Activated T-helper 2 cell treated with anti-CD3 and anti-CD28 coated beads, Interferon-gamma antibody, Interleukin-2, Interleukin-4, amounts not matched to agents 10 μg/mL and 5 μg/mL and 100 μg/mL, durations not matched to agents 14 hours and 24 hours and 36 hours (primary cell): Measurements from ENCODE around the gene MCRIP2. TPM values are rescaled to one million over a fixed set of nuclear protein-coding genes. Genes with fewer than 3 reads are reported as not detected.

Source experiments
- DNase-seq: peaks from one replicate; pipeline ENCODE4 v3.0.0; 2021; ENCODE audit warnings: low spot score
- H3K27ac Mint-ChIP-seq: one replicate; pipeline ENCODE4 v1.8.0; 2021; ENCODE audit warnings: mixed read lengths
- H3K27me3 Mint-ChIP-seq: one replicate; pipeline ENCODE4 v1.8.0; 2021; ENCODE audit warnings: low read depth, mixed read lengths
- H3K36me3 Mint-ChIP-seq: one replicate; pipeline ENCODE4 v1.8.0; 2021; ENCODE audit warnings: low read depth, mixed read lengths
- H3K4me1 Mint-ChIP-seq: one replicate; pipeline ENCODE4 v1.8.0; 2021; ENCODE audit warnings: low read depth, mixed read lengths
- H3K4me3 Mint-ChIP-seq: one replicate; pipeline ENCODE4 v1.8.0; 2021; ENCODE audit warnings: low read depth, mild to moderate bottlenecking, moderate library complexity, mixed read lengths
- H3K9me3 Mint-ChIP-seq: one replicate; pipeline ENCODE4 v1.8.0; 2021; ENCODE audit warnings: mixed read lengths
- intact Hi-C: fragments of 100-400 bp; cut with micrococcal nuclease; formaldehyde crosslinking; loops from one replicate; pipeline ENCODE4 v1.15.1; 2023
- total RNA-seq: library from RNA; stranded (reverse); gene quantifications from 2 replicates; pipeline ENCODE4 v1.2.3, GENCODE V29; 2022

Gene MCRIP2
- total RNA-seq, 1 donor from 2014 or later = 62.6 TPM

DNA sequence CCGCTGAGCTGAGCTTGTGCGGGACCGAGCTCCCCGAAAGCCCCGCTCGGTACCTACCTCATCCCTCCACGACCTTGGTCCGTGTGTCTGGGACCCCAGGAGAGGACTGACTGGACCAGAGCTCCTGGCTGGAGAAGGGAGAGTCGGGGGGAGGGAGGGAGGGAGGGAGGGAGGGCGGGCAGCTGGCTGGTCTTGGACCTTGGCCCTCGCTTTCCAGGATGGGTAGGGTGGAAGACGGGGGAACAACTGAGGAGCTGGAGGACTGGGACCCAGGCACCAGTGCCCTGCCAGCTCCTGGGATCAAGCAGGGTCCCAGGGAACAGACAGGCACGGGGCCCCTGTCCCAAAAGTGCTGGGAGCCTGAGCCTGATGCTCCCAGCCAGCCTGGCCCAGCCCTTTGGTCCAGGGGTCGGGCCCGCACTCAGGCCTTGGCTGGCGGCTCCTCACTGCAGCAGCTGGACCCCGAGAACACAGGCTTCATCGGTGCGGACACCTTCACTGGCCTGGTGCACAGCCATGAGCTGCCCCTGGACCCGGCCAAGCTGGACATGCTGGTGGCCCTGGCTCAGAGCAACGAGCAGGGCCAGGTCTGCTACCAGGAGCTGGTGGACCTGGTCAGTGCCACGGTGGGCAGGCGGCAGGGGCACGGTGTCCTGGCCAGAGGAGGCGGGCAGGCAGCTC, 34.4 kb downstream of the MCRIP2 start:
- Mint-ChIP-seq H3K36me3 (peaks cover 7% of the 10 kb centered on the region), H3K4me1 (peaks cover 4% of the 10 kb centered on the region), H3K27me3 (peaks cover 4% of the 10 kb centered on the region), H3K4me3 (no peak overlapping the region), H3K27ac (no peak overlapping the region), H3K9me3 (no peaks in the 10 kb centered on the region)
- DNase-seq = no peak
- intact Hi-C loops = no loop called here

DNA sequence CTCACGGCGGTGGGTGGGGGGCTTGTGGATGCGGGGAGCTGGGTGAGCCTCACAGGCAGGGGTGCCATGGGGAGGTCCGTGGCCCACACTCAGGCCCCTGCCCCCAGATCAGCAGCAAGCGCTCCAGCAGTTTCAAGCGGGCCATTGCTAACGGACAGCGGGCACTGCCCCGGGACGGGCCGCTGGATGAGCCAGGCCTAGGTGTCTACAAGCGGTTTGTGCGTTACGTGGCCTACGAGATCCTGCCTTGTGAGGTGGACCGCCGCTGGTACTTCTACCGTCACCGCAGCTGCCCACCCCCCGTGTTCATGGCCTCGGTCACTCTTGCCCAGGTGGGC, 34.9 kb downstream of the MCRIP2 start:
- H3K9me3 Mint-ChIP-seq = no peaks in the 10 kb centered on the region
- no peak overlapping the region for H3K27ac Mint-ChIP-seq
- H3K36me3 Mint-ChIP-seq = peaks cover 10% of the 10 kb centered on the region
- peaks cover 8% of the 10 kb centered on the region for H3K4me1 Mint-ChIP-seq
- no peak for DNase-seq
- H3K4me3 Mint-ChIP-seq = no peak overlapping the region
- H3K27me3 Mint-ChIP-seq = peaks cover 4% of the 10 kb centered on the region
- intact Hi-C loops = no loop called here

DNA sequence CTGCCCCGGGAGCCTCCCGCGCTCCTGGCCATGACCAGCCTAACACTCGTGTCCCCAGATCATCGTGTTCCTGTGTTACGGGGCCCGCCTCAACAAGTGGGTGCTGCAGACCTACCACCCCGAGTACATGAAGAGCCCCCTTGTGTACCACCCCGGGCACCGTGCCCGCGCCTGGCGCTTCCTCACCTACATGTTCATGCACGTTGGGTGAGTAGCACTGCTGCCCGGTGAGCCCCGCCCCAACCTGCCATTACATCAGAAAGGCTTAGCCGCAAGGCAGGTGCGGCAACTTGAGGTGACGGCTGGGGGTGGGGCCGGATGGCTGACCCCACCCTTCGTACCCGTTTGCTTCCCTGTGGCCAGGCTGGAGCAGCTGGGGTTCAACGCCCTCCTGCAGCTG, 35.3 kb downstream of the MCRIP2 start:
- no peak overlapping the region for H3K4me3 Mint-ChIP-seq
- no peaks in the 10 kb centered on the region for H3K9me3 Mint-ChIP-seq
- H3K27ac Mint-ChIP-seq = no peak overlapping the region
- H3K36me3 Mint-ChIP-seq = peaks cover 14% of the 10 kb centered on the region
- no peak for DNase-seq
- intact Hi-C loops = no loop called here
- peaks cover 4% of the 10 kb centered on the region for H3K27me3 Mint-ChIP-seq
- H3K4me1 Mint-ChIP-seq = peaks cover 8% of the 10 kb centered on the region

DNA sequence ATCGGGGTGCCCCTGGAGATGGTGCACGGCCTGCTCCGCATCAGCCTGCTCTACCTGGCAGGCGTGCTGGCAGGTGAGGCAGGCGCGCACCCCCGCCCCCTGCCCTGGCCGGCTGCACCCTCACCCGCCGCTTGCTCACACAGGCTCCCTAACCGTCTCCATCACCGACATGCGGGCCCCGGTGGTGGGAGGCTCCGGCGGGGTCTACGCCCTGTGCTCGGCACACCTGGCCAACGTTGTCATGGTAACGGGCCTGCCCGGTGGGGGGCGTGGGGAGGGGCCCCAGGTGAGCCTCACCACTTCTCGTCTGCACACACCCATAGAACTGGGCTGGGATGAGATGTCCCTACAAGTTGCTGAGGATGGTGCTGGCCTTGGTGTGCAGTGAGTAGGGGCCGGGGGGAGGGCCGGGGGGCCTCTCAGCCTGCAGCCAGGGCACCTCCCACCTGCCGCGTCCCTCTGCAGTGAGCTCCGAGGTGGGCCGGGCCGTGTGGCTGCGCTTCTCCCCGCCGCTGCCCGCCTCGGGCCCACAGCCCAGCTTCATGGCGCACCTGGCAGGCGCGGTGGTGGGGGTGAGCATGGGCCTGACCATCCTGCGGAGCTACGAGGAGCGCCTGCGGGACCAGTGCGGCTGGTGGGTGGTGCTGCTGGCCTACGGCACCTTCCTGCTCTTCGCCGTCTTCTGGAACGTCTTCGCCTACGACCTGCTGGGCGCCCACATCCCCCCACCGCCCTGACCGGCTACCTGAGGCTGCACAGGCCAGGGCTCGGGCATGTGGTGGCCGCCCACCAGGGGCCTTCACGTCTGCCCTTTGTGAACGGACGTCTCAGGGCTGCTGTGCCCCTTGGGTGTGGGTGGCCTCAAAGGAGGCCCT, 35.9 kb downstream of the MCRIP2 start:
- no peaks in the 10 kb centered on the region for H3K9me3 Mint-ChIP-seq
- intact Hi-C loops = no loop called here
- peaks cover 20% of the 10 kb centered on the region for H3K36me3 Mint-ChIP-seq
- peaks cover 11% of the 10 kb centered on the region for H3K4me1 Mint-ChIP-seq
- H3K4me3 Mint-ChIP-seq = no peak overlapping the region
- no peak for DNase-seq
- no peak overlapping the region for H3K27ac Mint-ChIP-seq
- peaks cover 4% of the 10 kb centered on the region for H3K27me3 Mint-ChIP-seq

DNA sequence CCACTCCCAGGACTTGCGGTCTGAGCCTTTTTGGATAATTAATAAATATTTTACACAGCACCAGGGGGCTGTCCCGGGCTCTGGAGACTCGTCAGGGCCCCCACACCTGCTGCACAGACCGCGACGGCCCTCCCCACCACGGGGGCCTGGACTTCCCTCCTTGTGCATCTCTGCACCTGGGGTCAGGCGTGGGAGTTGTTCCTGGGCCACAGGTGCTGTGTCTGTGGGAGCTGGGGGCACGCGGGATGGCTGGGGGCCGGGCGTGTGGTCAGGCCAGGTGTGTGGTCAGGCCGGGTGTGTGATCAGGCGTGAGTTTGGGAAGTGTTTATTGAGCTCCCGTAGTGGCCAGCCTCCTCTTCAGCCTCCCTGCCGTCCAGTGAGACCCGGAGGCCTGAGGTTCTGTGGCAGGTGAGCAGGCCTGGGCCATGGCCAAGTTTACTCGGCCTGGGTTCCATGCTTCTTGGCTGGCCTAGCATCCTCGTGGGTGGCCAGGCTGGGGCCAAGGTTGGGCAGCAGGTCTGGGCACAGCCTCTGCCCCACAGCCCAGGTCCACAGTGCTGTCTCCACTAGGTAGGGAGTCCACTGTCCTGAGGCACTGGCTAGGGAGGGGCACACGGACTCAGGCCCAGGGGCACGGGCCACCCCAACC, 36.7 kb downstream of the MCRIP2 start:
- Mint-ChIP-seq H3K36me3 (peaks cover 24% of the 10 kb centered on the region), H3K27ac (no peak overlapping the region), H3K4me1 (peaks cover 12% of the 10 kb centered on the region), H3K9me3 (no peaks in the 10 kb centered on the region), H3K4me3 (no peak overlapping the region), H3K27me3 (peaks cover 4% of the 10 kb centered on the region)
- intact Hi-C loops = no loop called here
- no peak for DNase-seq

DNA sequence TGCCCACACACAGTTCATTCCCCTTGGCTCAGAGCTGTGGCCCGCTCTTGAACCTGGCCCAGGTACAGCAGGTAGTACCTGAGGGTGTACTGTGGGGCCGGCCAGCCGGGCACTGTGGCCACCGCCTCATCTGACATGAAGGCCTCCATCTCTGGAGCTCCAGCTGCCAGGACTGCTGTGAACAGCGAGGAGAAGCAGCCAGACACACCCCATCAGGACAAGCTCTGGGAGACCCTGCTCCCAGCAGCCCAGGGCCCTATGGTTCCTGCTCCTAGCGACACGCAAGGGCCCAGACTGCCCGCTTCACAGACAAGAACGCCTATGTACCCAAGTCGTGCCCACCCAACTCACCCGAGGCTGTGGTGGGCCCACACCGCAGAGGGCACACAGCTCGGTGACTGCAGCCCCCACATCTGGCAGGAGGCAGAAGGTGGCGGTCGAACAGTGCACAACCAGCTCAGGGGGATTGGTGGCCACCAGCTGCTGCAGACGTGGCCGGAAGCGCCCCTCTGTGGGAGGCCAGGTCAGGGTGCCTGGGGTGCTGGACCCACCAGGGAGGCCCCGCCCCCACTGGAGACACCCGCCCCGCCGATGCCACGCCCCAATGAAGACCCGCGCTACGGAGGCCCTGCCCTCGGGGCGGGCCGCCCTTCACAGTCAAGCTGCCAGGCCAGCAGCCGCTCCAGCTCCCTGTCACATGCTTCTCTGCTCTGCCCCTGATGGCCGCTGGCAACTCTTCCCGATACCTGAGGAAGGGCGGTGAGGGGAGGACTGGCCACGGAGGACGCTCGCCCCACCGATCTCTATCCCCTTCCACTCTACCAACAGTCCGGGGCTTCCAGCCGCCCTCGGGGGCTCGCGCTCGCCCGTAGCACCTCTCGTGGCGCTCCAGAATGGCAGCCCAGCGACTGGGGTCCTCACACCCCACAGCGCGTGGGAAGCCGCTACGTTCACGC, 37.5 kb downstream of the MCRIP2 start:
- peak; percentile 54 for DNase-seq
- Mint-ChIP-seq H3K27ac (peak overlapping the region; percentile 26), H3K4me3 (peak overlapping the region; percentile 70), H3K36me3 (peaks cover 25% of the 10 kb centered on the region), H3K4me1 (peaks cover 12% of the 10 kb centered on the region), H3K27me3 (peaks cover 4% of the 10 kb centered on the region), H3K9me3 (no peaks in the 10 kb centered on the region)
- intact Hi-C loops = no loop called here

DNA sequence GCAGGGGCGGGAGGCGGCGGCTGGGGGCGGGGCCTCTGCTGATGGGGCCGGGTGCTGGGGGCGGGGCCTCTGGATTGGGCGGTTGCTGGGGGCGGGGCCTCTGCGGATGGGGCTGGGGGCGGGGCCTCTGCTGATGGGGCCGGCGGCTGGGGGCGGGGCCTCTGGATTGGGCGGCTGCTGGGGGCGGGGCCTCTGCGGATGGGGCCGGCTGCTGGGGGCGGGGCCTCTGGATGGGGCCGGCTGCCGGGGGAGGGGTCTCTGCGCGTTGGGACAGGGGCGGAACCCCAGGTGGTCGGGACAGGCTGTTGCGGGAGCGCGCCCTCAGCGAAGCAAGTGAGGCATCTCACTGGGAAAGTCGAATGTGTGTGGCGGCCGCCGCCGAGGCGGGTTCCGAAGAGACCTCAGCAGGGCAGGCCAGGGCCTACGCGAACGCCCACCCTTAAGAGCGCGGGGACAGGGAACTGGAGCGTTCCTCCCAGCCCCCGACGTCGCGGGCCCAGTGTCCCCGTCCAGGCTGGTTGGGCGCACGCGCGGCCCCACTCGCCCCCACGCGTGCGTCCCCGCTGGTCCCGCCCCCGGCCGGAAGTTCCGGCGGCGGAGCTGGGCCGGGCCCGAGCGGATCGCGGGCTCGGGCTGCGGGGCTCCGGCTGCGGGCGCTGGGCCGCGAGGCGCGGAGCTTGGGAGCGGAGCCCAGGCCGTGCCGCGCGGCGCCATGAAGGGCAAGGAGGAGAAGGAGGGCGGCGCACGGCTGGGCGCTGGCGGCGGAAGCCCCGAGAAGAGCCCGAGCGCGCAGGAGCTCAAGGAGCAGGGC, 38.4 kb downstream of the MCRIP2 start, which contains the start of gene STUB1:
STUB1 (plus strand) TSS at position 597 of the 811 bp plus-strand sequence; CDS start at position 713, 116 bp downstream.
- intact Hi-C loops = loop anchor here (5.0 kb wide), 2 partner anchors 43 to 93 kb away; partner anchors contain the start of gene METTL26
- peaks cover 25% of the 10 kb centered on the region for H3K36me3 Mint-ChIP-seq

DNA sequence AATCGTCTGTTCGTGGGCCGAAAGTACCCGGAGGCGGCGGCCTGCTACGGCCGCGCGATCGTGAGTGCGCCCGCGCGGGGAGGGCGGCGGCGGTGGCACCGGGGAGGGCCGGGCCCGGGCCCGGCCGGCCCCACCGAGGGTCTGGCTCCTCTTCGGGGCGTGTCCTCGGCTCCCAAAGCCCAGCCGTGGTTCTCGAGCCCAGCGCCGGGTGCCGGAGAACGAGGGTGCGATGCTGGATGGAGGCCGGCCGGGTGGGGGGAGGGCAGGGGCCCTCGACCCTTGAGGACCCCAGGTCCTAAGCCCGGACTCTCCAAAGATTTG, 39.0 kb downstream of the MCRIP2 start:
- Mint-ChIP-seq H3K4me3 (peak overlapping the region; percentile 76), H3K36me3 (peaks cover 25% of the 10 kb centered on the region), H3K4me1 (peaks cover 12% of the 10 kb centered on the region), H3K27ac (no peak overlapping the region), H3K9me3 (no peaks in the 10 kb centered on the region), H3K27me3 (no peaks in the 10 kb centered on the region)
- DNase-seq = no peak
- intact Hi-C loops = loop anchor here (5.0 kb wide), 2 partner anchors 43 to 93 kb away; partner anchors contain the start of gene METTL26

More for the DNA sequence above, 38.4 kb downstream of the MCRIP2 start, which contains the start of gene STUB1:
- peaks cover 12% of the 10 kb centered on the region for H3K4me1 Mint-ChIP-seq
- H3K27me3 Mint-ChIP-seq = peaks cover 3% of the 10 kb centered on the region
- DNase-seq = peak; percentile 82
- no peaks in the 10 kb centered on the region for H3K9me3 Mint-ChIP-seq
- peak within 1 kb of the TSS; percentile 78 for H3K27ac Mint-ChIP-seq
- H3K4me3 Mint-ChIP-seq = peak within 1 kb of the TSS; percentile 82

DNA sequence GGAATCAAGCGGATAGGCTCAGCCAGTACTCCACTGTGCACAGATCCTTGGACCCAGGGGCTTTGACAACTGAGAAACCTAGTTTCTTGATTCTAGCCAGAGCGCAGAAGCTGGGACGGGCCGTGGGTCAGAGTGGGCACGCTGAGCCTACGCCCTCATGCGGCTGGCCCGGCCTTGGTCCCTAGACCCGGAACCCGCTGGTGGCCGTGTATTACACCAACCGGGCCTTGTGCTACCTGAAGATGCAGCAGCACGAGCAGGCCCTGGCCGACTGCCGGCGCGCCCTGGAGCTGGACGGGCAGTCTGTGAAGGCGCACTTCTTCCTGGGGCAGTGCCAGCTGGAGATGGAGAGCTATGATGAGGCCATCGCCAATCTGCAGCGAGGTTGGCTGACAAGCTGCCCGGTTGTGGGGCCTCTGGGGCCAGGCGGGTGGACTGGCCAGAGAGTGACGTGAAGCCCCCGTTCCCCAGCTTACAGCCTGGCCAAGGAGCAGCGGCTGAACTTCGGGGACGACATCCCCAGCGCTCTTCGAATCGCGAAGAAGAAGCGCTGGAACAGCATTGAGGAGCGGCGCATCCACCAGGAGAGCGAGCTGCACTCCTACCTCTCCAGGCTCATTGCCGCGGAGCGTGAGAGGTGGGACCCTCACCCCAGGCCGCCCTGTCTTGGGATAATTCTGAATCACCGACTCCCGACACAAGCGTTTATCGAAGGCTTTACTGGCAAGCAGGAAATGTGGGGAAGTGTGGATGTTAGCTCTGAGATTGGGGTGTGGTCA, 39.5 kb downstream of the MCRIP2 start:
- Mint-ChIP-seq H3K36me3 (peaks cover 30% of the 10 kb centered on the region), H3K4me3 (peak overlapping the region; percentile 76)
- intact Hi-C loops = loop anchor here (5.0 kb wide), 2 partner anchors 44 to 94 kb away; partner anchors contain the start of gene METTL26

DNA sequence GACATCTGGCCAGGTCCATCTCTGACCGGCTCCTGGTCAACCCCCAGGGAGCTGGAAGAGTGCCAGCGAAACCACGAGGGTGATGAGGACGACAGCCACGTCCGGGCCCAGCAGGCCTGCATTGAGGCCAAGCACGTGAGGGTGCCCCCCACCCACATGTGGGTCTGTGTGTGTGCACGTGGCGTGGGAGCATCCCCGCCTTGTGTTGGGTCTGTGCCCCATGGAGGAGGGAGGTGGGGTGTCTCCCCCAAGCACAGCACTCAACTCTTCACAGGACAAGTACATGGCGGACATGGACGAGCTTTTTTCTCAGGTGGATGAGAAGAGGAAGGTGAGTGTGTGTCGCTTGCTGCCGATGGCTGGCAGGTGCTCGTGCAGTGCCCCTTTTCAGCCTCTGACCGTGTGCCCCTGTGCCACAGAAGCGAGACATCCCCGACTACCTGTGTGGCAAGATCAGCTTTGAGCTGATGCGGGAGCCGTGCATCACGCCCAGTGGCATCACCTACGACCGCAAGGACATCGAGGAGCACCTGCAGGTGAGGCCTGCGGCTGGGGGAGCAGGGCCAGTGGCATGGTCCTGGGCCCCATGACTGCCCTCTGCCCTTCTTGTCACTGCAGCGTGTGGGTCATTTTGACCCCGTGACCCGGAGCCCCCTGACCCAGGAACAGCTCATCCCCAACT, 40.3 kb downstream of the MCRIP2 start:
- intact Hi-C loops = loop anchor here (5.0 kb wide), 2 partner anchors 45 to 95 kb away; partner anchors contain the start of gene METTL26
- Mint-ChIP-seq H3K36me3 (peaks cover 32% of the 10 kb centered on the region), H3K9me3 (no peaks in the 10 kb centered on the region), H3K27ac (no peak overlapping the region), H3K4me3 (peak overlapping the region; percentile 76), H3K4me1 (peaks cover 14% of the 10 kb centered on the region), H3K27me3 (no peaks in the 10 kb centered on the region)
- no peak for DNase-seq

More for the DNA sequence above, 39.5 kb downstream of the MCRIP2 start:
- H3K27ac Mint-ChIP-seq = no peak overlapping the region
- no peaks in the 10 kb centered on the region for H3K27me3 Mint-ChIP-seq
- H3K9me3 Mint-ChIP-seq = no peaks in the 10 kb centered on the region
- DNase-seq = no peak
- peaks cover 14% of the 10 kb centered on the region for H3K4me1 Mint-ChIP-seq
